SIG-M5 treated with dmso at 0.1 percent for 504 hours (cell line): ENCODE measurements around the gene JAM3.

Experiments
- DNase-seq: peaks from one replicate; lab custom pipeline; 2025; ENCODE audit not compliant: unreplicated experiment; lab: John Stamatoyannopoulos, UW

Gene JAM3

DNA sequence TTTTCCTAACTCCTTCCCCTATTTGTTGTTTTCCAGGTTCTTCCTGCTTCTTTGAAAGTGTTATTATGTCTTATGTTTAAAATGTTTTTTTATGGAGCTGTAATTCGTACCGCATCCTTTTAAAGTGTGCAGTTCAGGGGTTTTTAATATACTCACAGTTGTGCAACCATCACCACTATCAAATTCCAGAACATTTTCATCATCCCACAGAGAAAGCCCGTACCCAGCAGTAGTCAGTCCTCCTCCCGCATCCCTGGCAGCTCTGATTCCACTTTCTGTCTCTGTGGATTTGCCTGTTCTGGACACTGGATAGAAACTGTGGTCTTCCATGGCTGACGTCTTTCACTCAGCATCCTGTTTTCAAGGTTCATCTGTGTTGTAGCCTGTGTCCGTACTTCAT is 73.7 kb downstream of the JAM3 start:
- no peak for DNase-seq

DNA sequence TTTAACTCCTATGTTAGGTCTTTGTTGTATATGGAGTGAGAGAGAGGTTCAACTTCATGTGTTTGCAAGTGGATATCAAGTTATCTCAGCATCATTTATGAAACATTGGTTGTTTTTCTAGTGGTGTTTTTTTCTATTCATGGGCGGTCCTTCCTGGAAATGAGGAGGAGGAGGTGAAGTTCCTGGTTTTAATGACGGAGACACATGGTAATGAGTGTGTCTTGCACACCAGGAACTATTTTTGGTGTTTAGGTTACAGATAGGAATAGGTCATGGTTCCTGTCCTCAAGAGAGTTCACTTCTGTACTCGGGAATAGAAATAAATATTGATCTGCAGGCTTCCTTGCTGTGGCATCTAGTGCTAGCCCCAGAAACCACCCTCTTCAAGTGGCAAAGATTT is 74.9 kb downstream of the JAM3 start:
- DNase-seq, result no peak

DNA sequence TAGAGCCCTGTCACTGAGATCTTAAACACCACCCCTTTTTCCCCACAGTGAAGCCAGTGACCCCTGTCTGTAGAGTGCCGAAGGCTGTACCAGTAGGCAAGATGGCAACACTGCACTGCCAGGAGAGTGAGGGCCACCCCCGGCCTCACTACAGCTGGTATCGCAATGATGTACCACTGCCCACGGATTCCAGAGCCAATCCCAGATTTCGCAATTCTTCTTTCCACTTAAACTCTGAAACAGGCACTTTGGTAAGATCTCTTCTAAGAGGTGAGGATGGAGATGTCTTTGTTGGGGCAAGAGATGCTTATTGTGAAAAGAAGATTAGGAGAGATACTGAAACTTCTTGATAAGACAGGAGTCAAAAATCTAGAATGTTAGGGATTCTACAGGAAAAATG is 75.9 kb downstream of the JAM3 start:
- no peak for DNase-seq

DNA sequence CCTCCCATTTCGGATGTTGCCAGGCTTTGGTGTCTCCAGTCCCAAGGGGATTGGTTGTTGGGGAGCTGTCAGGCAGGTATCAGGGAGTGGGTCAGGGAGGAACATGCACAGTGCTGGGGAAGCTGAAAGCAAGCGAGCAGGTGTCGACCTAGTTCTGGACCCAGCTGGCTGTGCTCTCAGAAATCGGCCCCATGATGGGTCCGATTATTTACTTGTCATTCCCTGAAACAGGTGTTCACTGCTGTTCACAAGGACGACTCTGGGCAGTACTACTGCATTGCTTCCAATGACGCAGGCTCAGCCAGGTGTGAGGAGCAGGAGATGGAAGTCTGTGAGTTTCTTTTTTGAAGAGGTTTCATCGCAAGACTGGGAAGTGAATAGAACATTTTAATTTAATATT is 76.8 kb downstream of the JAM3 start:
- no peak for DNase-seq

DNA sequence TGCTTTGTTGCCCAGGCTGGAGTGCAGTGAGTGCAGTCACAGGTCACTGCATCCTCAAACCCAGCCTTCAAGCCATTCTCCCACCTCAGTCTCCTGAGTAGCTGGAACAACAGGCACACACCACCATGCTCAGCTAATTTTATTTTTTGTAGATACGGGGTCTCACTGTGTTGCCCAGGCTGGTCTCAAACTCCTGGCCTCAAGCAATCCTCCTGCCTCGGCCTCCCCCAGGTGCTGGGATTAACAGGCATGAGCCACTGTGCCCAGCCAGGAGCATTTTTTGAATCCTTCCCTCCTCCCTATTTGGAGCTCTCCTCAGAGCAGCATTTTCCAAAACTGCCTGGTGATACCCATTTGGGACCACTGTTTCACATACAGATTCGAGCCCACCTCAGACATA is 77.7 kb downstream of the JAM3 start:
- no peak for DNase-seq

DNA sequence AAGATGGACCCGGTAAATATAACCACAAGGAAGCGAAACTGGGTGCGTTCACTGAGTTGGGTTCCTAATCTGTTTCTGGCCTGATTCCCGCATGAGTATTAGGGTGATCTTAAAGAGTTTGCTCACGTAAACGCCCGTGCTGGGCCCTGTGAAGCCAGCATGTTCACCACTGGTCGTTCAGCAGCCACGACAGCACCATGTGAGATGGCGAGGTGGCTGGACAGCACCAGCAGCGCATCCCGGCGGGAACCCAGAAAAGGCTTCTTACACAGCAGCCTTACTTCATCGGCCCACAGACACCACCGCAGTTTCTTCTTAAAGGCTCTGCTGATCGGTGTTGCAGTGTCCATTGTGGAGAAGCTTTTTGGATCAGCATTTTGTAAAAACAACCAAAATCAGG is 80.5 kb downstream of the JAM3 start:
- DNase-seq, result no peak

DNA sequence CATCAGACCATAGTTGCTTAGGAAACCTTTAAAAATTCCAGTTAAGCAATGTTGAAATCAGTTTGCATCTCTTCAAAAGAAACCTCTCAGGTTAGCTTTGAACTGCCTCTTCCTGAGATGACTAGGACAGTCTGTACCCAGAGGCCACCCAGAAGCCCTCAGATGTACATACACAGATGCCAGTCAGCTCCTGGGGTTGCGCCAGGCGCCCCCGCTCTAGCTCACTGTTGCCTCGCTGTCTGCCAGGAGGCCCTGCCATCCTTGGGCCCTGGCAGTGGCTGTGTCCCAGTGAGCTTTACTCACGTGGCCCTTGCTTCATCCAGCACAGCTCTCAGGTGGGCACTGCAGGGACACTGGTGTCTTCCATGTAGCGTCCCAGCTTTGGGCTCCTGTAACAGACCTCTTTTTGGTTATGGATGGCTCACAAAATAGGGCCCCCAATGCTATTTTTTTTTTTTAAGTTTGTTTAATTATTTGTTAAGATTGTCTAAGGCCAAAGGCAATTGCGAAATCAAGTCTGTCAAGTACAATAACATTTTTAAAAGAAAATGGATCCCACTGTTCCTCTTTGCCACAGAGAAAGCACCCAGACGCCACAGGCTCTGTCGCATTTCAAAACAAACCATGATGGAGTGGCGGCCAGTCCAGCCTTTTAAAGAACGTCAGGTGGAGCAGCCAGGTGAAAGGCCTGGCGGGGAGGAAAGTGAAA is 81.5 kb downstream of the JAM3 start:
- no peak for DNase-seq

DNA sequence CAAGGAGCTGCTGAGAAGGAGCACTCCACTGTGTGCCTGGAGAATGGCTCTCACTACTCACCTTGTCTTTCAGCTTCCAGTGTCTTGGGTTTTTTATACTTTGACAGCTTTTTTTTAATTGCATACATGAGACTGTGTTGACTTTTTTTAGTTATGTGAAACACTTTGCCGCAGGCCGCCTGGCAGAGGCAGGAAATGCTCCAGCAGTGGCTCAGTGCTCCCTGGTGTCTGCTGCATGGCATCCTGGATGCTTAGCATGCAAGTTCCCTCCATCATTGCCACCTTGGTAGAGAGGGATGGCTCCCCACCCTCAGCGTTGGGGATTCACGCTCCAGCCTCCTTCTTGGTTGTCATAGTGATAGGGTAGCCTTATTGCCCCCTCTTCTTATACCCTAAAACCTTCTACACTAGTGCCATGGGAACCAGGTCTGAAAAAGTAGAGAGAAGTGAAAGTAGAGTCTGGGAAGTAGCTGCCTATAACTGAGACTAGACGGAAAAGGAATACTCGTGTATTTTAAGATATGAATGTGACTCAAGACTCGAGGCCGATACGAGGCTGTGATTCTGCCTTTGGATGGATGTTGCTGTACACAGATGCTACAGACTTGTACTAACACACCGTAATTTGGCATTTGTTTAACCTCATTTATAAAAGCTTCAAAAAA is 82.3 kb downstream of the JAM3 start:
- no peak for DNase-seq

DNA sequence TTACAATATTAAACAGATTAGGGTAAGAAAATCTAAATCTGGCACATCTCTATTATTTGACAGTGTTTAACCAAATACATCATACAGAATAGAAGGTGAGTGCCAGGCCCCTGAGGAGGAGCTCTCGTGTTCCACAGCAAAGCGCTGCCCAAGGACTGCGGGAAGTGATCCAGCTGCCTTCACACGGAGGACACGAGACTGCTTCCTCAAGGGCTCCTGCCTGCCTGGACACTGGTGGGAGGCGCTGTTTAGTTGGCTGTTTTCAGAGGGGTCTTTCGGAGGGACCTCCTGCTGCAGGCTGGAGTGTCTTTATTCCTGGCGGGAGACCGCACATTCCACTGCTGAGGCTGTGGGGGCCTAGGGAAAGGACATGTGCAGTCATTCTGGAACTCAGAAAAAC is 83.8 kb downstream of the JAM3 start:
- no peak for DNase-seq

DNA sequence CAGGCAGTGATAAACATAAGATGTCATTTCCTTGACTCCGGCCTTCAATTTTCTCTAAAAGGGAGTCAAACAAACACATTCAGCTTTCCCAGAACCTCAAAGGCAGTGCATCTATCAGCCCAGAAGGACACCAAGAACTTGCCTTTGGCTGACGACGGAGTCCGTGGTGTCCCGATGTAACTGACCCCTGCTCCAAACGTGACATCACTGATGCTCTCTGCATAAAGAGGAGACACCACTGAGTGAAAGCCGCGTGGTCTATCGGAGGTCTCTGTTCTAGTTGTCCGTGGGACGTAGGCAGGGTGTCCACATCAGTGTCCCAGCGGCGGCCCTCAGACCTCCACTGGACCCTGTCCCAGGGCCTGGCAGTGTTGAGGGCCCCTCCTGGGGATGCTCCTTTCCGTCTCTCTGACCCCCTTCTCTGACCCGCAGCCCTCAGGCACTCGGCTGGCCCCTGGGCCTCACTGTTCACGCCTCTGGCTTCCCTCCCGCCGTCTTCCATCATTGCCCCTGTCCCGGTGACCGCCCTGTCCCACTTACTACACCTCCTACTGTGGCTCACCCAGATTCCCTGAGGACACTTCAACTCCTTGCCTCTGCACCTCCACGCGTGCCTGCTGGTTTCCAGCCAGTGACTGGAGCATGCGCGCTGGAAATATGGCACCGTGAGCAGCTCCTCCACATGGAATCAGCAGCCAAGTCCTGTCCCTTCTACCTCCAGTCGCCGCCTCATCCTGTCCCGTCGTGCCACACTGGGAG is 84.5 kb downstream of the JAM3 start:
- no peak for DNase-seq

DNA sequence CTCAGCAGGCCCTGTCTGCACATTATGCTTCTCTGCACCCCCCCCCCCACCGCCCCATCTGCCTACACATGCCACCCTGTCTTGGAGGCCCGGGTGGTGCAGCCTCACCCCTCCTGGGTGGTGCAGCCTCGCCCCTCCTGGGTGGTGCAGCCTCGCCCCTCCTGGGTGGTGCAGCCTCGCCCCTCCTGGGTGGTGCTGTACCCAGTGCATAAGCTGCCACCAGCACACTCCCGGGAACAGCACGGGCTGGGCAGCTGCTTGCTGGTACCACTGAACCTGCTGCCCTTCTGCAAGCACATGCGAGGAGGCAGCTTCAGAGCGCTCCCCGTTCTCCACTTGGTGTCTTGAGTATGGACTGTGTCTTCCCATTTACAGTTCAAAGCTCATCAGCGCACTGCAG is 85.6 kb downstream of the JAM3 start:
- DNase-seq, result no peak

DNA sequence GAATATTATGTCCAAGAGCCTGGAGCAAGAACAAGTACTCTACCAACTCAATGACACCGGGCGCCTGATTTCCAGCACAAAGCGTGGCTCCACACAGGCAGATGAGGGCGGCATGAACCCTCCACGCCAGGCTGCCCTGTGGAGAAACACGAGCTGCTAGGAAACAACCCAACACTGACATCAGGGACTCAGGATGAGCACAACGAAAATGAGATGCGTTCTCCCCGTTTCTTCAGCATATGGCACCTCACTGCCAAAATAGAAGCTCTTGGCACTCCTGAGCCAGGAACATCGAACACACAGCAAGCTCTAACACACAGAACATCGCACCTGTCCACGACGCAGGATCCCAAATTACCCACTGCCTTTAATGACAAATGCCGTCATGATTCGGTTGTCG is 86.6 kb downstream of the JAM3 start:
- no peak for DNase-seq

DNA sequence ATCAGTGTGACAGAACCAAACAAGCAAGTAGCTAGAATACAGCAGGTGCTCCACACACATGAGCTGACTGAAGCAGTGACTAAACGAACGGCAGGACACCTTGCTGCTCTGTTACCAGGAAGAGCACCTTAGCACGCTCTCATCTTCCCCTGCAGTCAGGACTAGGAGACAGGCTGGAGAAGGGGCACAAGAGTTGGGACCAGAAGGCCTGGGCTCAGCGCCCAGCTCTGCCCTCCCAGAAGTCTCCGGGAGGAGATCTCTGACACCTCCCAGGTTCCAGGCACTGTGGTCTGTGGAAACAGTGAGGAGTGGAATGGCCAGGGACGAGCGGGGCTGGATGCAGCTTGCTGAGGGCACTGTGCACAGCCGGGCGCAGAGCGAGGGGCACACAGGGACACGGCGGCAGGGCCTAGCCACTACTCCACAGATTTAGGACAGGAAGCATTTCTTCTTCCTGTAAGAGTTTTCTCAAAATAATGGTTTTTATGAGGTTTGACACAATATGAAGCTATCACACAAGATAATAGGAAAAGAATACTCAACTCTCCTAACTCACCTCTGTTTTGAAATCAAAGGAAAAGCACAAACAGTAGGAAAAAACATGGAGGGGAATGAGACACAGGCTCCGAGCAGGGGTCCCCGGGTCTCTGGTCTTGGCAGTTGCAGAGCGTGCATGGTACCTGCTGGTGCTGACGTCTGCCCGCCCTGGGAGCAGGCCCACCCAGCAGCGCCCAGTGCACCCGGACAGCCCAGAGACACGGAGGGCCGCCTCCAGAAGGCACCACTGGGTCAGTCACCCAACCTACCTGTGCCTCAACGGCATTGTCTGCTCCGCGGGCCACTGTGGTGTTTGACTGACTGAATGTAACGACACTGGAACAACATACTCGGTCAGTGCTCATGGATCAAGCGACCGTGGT is 87.3 kb downstream of the JAM3 start:
- no peak for DNase-seq

DNA sequence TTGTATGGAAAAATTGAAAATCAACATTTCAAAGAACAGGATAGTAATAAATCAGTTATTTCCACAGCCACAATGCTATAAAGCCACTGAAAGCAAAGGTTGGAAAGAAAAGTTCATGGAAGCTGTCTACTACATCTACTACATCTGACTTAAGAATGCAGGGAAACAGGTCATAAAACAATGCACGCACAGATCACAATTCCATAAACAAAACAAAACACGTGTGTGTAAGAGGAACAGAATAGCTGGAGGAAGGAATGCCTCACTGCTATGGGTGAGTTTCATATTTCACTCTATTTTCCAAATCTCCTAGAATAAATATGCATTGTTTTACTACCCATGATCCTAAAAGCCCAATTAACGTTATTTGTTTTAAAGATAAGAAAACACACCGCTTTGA is 88.6 kb downstream of the JAM3 start:
- DNase-seq, result no peak

DNA sequence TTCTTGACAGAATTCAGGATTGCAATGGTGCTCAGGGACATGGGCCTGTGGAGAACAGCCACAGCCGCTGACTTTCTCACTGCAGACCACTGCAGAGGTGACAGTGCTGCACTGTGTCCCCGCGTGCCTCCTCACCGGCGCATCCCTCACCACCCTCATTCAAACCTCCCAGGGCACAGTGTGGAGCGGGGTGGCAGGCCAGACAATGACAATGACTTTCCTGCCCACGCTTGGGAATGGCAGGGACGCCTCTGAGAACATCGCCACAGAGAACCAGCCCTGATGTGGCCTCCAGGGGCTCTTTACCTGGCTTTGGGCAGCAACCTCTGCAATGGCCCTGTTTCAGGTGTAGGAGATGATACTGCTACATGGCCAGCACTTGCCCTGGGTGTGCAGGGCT is 89.2 kb downstream of the JAM3 start:
- no peak for DNase-seq

DNA sequence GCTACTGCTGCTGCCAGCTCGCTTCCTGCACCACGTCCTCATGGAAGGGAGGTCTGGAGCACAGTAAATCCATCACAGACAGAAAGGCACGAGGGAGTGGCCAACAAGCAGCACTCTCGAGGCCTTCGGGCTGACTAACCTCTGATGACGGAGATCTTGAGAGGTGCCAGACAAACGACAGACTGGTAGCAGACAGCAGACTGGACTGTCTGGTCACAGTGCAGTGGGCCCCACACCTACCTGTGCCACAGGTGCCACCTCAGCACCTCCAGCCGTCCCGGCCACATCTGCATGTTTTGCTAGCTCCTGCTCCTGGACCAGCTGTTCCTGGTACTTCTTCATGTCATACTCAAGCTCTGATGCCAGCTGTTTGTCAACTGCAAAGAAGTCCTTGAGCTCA is 90.8 kb downstream of the JAM3 start:
- no peak for DNase-seq

DNA sequence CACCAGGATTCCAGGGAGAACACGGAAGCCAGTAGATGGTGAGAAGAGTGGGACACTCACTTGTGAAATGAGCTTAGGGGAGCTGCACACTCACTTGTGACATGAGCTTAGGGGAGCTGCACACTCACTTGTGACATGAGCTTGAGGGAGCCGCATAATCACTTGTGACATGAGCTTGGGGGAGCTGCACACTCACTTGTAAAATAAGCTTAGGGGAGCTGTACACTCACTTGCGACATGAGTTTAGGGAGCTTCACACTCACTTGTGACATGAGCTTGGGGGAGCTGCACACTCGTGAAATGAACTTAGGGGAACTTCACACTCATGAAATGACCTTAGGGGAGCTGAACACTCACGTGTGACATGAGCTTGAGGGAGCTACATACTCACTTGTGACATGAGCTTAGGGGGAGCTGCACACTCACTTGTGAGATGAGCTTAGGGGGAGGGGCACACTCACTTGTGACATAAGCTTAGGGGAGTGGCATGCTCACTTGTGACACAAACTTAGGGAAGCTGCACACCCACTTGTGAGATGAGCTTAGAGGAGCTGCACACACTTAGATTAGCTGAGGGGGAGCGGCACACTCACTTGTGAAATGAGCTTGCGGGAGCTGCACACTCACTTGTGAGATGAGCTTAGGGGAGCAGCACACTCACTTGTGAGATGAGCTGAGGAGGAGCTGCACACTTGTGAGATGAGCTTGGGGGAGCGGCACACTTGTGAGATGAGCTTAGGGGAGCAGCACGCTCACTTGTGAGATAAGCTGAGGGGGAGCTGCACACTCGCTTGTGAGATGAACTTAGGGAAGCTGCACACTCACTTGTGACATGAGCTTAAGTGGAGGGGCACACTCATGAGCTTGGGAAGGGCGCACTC is 95.9 kb downstream of the JAM3 start:
- no peak for DNase-seq

DNA sequence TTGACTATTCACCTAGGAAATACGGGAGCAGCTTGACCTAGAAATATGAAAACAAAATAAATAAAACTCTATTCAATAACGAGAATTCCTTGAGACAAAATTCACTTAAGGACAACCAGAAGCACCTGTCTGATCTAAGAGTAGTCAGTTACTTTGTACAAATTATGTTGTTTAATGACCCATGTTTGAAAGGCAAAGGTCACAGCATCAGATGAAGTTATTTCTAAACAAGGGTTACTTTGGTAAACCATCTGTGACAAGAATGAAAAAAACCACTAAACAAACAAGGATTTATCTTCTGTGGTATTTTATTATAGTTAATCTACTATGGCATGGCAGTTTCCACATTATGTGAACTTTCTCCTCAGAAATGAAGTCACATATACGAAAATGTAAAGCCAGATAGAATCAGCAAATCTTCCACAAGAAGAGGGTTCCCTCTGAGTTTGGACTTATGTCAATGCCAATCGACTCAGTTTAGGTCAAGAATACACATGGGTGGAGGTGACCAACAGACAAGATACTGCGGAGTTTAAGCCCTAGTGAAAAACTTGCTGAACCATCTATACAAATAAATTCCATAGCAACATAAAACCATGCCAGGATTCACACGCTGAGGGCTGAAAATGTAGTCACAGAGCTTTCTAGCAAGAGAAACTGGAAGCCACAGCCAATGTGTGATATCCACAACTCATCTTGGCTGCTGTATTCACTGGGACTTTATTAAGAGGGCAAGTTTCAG is 101.5 kb downstream of the JAM3 start:
- no peak for DNase-seq

DNA sequence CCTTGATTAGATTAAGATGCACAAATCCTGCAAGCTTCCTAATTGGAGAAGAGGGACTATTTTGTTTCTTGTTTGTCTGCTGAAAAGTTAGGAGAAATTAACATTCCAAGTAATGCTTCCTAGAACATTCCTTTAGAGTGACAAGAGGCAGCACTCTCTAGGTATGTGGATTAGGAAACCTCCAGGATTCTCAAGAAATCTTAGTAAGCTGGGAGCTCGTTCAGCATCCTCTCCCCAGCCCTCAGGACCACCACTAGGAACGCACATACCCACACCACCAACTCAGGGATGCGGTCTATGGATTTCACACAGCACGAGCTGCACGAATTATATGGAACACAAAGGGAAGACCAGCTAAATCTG is 102.0 kb downstream of the JAM3 start:
- no peak for DNase-seq

DNA sequence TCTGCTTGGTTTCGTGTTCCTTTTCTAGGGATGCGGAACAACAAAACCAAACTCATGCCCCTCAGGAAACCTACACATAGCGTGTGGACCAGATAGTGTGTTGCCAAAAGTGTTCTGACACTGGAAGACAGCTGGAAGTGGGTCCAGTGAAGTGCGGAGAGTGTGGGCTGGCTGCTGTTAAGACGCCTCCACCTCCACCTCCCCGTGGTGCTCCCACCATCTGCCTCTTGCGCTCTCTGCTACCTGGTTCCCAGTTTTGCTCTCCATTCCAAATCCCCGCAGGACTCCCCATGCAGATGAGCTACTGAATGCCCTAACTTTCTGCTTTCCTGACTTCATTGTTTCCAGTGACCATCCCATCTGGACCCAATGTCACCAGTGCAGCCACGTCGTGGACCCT is 103.1 kb downstream of the JAM3 start:
- no peak for DNase-seq
